ENCODE results near the gene ADAMTSL2.

ADAMTSL2 gene

DNA sequence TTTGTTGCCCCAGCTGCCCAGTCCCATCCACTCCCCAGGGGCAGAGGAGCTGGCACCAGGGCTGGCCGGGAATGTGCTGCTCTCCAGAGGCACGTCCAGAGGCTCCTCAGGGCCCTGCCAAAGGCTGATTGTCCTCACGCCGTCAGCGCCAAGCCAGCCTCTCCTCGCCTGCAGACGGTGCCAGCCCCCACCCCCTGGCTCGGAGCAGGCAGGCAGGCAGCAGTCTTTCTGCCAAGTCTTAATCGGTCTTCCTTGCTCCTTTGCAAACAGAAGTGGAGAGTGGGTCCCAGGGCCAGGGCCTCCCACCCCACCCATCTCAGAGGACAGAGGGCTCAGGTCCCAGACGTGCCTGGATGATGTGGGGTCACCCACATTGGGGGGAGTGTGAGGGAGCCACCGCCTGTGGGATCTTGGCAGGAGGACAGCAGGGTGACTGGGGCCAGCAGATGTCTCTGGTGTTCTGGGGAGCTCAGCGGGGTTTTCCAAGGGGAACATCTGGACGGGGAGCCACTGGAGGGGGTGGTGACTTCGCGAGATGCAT lies 38.4 kb downstream of the ADAMTSL2 start:
- Histone ChIP-seq H3K9ac (ENCODE audit: low read length) (no peak overlapping the region), H3K4me3 (ENCODE audit: insufficient read depth, low read length, poor library complexity, severe bottlenecking) (no peak overlapping the region), H2AFZ (ENCODE audit: low read depth, low read length, severe bottlenecking) (no peak overlapping the region), H4K20me1 (ENCODE audit: low read depth, low read length) (no peaks in the 10 kb centered on the region), H3K27me3 (ENCODE audit: low read length) (no peaks in the 10 kb centered on the region), H3K27ac (ENCODE audit: low read depth, low read length) (no peak overlapping the region), H3K79me2 (ENCODE audit: insufficient read depth, low read length) (no peaks in the 10 kb centered on the region), H3F3A (ENCODE audit: insufficient read depth) (no peaks in the 10 kb centered on the region), H3K36me3 (ENCODE audit: low read length) (no peaks in the 10 kb centered on the region), H3K4me2 (ENCODE audit: low read depth, low read length, poor library complexity, severe bottlenecking) (no peak overlapping the region), H3K9me3 (ENCODE audit: insufficient read depth, low read length) (no peaks in the 10 kb centered on the region), H3K9me2 (replicated peaks; ENCODE audit: insufficient read depth, low read length) (no peaks in the 10 kb centered on the region)
- TF ChIP-seq, protein P1, sequence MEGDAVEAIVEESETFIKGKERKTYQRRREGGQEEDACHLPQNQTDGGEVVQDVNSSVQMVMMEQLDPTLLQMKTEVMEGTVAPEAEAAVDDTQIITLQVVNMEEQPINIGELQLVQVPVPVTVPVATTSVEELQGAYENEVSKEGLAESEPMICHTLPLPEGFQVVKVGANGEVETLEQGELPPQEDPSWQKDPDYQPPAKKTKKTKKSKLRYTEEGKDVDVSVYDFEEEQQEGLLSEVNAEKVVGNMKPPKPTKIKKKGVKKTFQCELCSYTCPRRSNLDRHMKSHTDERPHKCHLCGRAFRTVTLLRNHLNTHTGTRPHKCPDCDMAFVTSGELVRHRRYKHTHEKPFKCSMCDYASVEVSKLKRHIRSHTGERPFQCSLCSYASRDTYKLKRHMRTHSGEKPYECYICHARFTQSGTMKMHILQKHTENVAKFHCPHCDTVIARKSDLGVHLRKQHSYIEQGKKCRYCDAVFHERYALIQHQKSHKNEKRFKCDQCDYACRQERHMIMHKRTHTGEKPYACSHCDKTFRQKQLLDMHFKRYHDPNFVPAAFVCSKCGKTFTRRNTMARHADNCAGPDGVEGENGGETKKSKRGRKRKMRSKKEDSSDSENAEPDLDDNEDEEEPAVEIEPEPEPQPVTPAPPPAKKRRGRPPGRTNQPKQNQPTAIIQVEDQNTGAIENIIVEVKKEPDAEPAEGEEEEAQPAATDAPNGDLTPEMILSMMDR (IDR thresholded peaks at IDR 0.05; ENCODE audit: insufficient read depth, low read length, poor library complexity, severe bottlenecking): no peak
- no peak for TF ChIP-seq EZH2phosphoT487 (conservative IDR thresholded peaks at IDR 0.05; ENCODE audit: low read length)

GRCh38 chr9:133573791-133574515 lies 39.4 kb downstream of the ADAMTSL2 start:
- Histone ChIP-seq H3K79me2 (ENCODE audit: insufficient read depth, low read length) (no peaks in the 10 kb centered on the region), H3K9me2 (replicated peaks; ENCODE audit: insufficient read depth, low read length) (no peaks in the 10 kb centered on the region), H3K4me3 (ENCODE audit: insufficient read depth, low read length, poor library complexity, severe bottlenecking) (no peak overlapping the region), H3K27ac (ENCODE audit: low read depth, low read length) (no peak overlapping the region), H3K9me3 (ENCODE audit: insufficient read depth, low read length) (no peaks in the 10 kb centered on the region), H4K20me1 (ENCODE audit: low read depth, low read length) (no peaks in the 10 kb centered on the region), H3K36me3 (ENCODE audit: low read length) (no peaks in the 10 kb centered on the region), H3K27me3 (ENCODE audit: low read length) (no peaks in the 10 kb centered on the region), H3K4me2 (ENCODE audit: low read depth, low read length, poor library complexity, severe bottlenecking) (no peak overlapping the region), H3K9ac (ENCODE audit: low read length) (no peak overlapping the region), H2AFZ (ENCODE audit: low read depth, low read length, severe bottlenecking) (no peak overlapping the region), H3F3A (ENCODE audit: insufficient read depth) (no peaks in the 10 kb centered on the region)
- TF ChIP-seq, protein P1 (IDR thresholded peaks at IDR 0.05; ENCODE audit: insufficient read depth, low read length, poor library complexity, severe bottlenecking): no peak
- no peak for TF ChIP-seq EZH2phosphoT487 (conservative IDR thresholded peaks at IDR 0.05; ENCODE audit: low read length)

DNA sequence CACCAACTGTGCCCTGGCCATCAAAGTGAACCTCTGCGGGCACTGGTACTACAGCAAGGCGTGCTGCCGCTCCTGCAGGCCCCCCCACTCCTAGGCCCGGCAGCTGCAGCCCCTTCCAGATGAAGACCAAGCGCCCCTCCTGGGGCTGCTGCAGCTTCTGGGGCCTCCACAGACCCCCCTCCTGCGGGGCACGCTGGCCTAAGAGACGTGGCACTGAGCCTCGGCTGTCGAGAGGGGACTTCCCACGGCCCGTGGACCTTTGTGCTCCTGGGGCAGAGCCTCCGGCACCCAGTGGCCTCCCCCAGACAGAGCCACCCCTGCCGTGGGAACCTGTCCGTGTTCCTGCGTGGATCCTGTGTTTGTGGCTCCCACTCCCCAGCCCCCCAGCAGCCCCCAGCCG lies 40.3 kb downstream of the ADAMTSL2 start:
- H3K9me2 ChIP-seq (replicated peaks; ENCODE audit: insufficient read depth, low read length): no peaks in the 10 kb centered on the region
- no peak overlapping the region for H3K27ac ChIP-seq (ENCODE audit: low read depth, low read length)
- no peaks in the 10 kb centered on the region for H3F3A ChIP-seq (ENCODE audit: insufficient read depth)
- no peaks in the 10 kb centered on the region for H3K36me3 ChIP-seq (ENCODE audit: low read length)
- no peaks in the 10 kb centered on the region for H3K27me3 ChIP-seq (ENCODE audit: low read length)
- no peaks in the 10 kb centered on the region for H3K9me3 ChIP-seq (ENCODE audit: insufficient read depth, low read length)
- H3K9ac ChIP-seq (ENCODE audit: low read length): no peak overlapping the region
- H2AFZ ChIP-seq (ENCODE audit: low read depth, low read length, severe bottlenecking): no peak overlapping the region
- no peak overlapping the region for H3K4me2 ChIP-seq (ENCODE audit: low read depth, low read length, poor library complexity, severe bottlenecking)
- H3K4me3 ChIP-seq (ENCODE audit: insufficient read depth, low read length, poor library complexity, severe bottlenecking): no peak overlapping the region
- H4K20me1 ChIP-seq (ENCODE audit: low read depth, low read length): no peaks in the 10 kb centered on the region
- H3K79me2 ChIP-seq (ENCODE audit: insufficient read depth, low read length): no peaks in the 10 kb centered on the region
- no peak for TF ChIP-seq EZH2phosphoT487 (conservative IDR thresholded peaks at IDR 0.05; ENCODE audit: low read length)
- TF ChIP-seq, protein P1 (IDR thresholded peaks at IDR 0.05; ENCODE audit: insufficient read depth, low read length, poor library complexity, severe bottlenecking): no peak
